Loucy (cell line): ENCODE data around the gene NPPC.

Experiments
- H2AFZ ChIP-seq: fragments of 200-600 bp; sonication (generic); 2 replicates; pipeline ENCODE4 v1.6.0; 2016; ENCODE audit warnings: antibody characterized with exemption, mild to moderate bottlenecking, low read length, moderate library complexity
- H3F3A ChIP-seq: fragments of 200-600 bp; 2 replicates; pipeline ENCODE4 v1.6.0; 2016; ENCODE audit warnings: antibody characterized with exemption, low read depth, mild to moderate bottlenecking
- H3K27me3 ChIP-seq: fragments of 200-600 bp; sonication (generic); 2 replicates; pipeline ENCODE4 v1.6.1; 2014; ENCODE audit warnings: low read length, mild to moderate bottlenecking; ENCODE audit not compliant: insufficient read depth, poor library complexity, severe bottlenecking
- H3K36me3 ChIP-seq: fragments of 200-600 bp; sonication (generic); 2 replicates; pipeline ENCODE4 v1.6.1; 2016; ENCODE audit warnings: low read length; ENCODE audit not compliant: insufficient read depth
- H3K4me1 ChIP-seq: fragments of 200-600 bp; sonication (generic); 2 replicates; pipeline ENCODE4 v1.5.1; 2014; ENCODE audit warnings: low read length, mild to moderate bottlenecking; ENCODE audit not compliant: insufficient read depth, poor library complexity, severe bottlenecking
- H3K4me2 ChIP-seq: fragments of 200-600 bp; sonication (generic); 2 replicates; pipeline ENCODE4 v1.6.0; 2014; ENCODE audit warnings: antibody characterized with exemption, low read length, low read depth, mild to moderate bottlenecking; ENCODE audit not compliant: poor library complexity, severe bottlenecking
- H3K4me3 ChIP-seq: fragments of 200-600 bp; sonication (generic); 2 replicates; pipeline ENCODE4 v1.5.1; 2014; ENCODE audit warnings: low read length, mild to moderate bottlenecking, mixed read lengths; ENCODE audit not compliant: poor library complexity, severe bottlenecking
- H3K79me2 ChIP-seq: fragments of 200-600 bp; sonication (generic); 2 replicates; pipeline ENCODE4 v1.6.1; 2014; ENCODE audit warnings: low read length; ENCODE audit not compliant: insufficient read depth
- H3K9ac ChIP-seq: fragments of 200-600 bp; sonication (generic); 2 replicates; pipeline ENCODE4 v1.6.0; 2014; ENCODE audit warnings: mild to moderate bottlenecking, low read depth, low read length, moderate library complexity; ENCODE audit not compliant: poor library complexity, severe bottlenecking
- H3K9me2 ChIP-seq: fragments of 200-600 bp; sonication (generic); replicated peaks from 2 replicates; pipeline ENCODE4 v1.6.1; 2016; ENCODE audit warnings: low read depth, low read length, mixed read lengths
- H3K9me3 ChIP-seq: fragments of 200-600 bp; sonication (generic); 2 replicates; pipeline ENCODE4 v1.6.1; 2014; ENCODE audit warnings: mild to moderate bottlenecking, antibody characterized with exemption, low read length, low read depth; ENCODE audit not compliant: insufficient read depth
- H4K20me1 ChIP-seq: fragments of 200-600 bp; sonication (generic); 2 replicates; pipeline ENCODE4 v1.6.0; 2014; ENCODE audit warnings: antibody characterized with exemption, low read length, mild to moderate bottlenecking; ENCODE audit not compliant: insufficient read depth, poor library complexity, severe bottlenecking
- CTCF ChIP-seq: fragments of 200-600 bp; sonication (generic); conservative IDR thresholded peaks from 2 replicates; pipeline ENCODE4 v1.5.1; 2014; ENCODE audit warnings: mild to moderate bottlenecking, antibody characterized with exemption, low read length
- EZH2phosphoT487 ChIP-seq: fragments of 200-600 bp; IDR thresholded peaks from 2 replicates; pipeline ENCODE4 v1.6.1; 2018; ENCODE audit warnings: antibody characterized with exemption, mild to moderate bottlenecking, moderate library complexity, borderline replicate concordance

The NPPC gene

DNA sequence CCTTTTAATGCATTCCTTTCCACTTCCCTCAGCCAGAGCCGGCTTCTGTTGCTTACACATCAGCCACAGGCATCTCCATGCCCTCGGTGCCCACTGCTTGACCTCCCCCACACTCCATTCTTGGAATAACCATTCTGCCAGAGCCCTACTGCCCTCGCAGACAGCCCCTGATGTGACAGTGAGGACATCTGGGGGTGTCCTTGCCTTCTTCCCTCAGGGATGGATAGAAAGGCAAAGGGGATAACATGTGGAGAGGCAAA is 6.4 kb upstream of the NPPC start:
- H3K4me3 ChIP-seq, result no peak overlapping the region
- no peak overlapping the region for H2AFZ ChIP-seq
- no peaks in the 10 kb centered on the region for H4K20me1 ChIP-seq
- H3K36me3 ChIP-seq, result no peaks in the 10 kb centered on the region
- H3K9me3 ChIP-seq, result no peaks in the 10 kb centered on the region
- H3K4me2 ChIP-seq, result no peak overlapping the region
- H3F3A ChIP-seq, result no peaks in the 10 kb centered on the region
- no peaks in the 10 kb centered on the region for H3K79me2 ChIP-seq
- no peak for TF ChIP-seq CTCF
- no peak for TF ChIP-seq EZH2phosphoT487
- no peaks in the 10 kb centered on the region for H3K9me2 ChIP-seq
- H3K9ac ChIP-seq, result no peak overlapping the region
- peaks cover 8% of the 10 kb centered on the region for H3K4me1 ChIP-seq
- no peaks in the 10 kb centered on the region for H3K27me3 ChIP-seq

- TF ChIP-seq EZH2phosphoT487, result no peak
- no peak for TF ChIP-seq CTCF
- Histone ChIP-seq H3K36me3 (no peaks in the 10 kb centered on the region), H3F3A (no peaks in the 10 kb centered on the region), H3K4me1 (peaks cover 11% of the 10 kb centered on the region), H4K20me1 (no peaks in the 10 kb centered on the region), H3K79me2 (no peaks in the 10 kb centered on the region), H3K9me2 (no peaks in the 10 kb centered on the region), H2AFZ (no peak overlapping the region), H3K9ac (no peak overlapping the region), H3K27me3 (peaks cover 9% of the 10 kb centered on the region), H3K9me3 (no peaks in the 10 kb centered on the region), H3K4me2 (no peak overlapping the region), H3K4me3 (no peak overlapping the region)
These were observed 5.3 kb upstream of the NPPC start for GRCh38 chr2:231931481-231931915.

DNA sequence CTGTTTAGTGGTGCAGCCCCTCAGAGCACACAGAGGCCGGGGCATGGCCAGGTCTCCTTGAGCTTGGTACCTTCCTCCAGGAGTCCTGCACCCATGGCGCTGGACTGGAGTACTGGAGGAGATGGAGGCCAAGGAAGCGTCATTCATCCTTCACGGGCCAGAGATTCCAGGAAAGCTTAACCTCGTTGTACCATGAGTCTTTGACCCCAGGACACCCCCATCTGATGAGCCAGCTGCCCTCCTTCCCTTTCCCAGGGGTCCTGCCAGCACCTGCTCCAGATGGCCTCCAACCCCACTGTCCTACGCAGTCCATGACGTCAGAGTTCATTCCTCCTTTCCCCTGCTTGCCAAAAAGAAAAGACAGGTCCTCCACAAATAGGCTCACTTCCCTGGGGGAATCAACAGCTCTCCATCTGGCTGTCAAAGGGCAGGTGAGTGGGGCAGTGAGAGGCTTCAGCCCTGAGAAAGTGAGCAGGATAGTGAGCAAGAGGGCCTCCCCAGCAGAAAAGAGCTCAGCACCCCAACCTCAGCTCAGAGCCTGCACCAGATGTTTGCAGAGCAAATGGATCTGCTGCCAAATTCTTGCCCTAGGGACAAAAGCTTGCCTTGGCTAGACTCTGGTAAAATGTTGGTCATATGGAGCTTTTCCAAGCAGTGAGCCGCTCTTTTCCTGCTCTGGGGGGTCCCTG is 4.5 kb upstream of the NPPC start:
- H3K27me3 ChIP-seq, result peaks cover 11% of the 10 kb centered on the region
- H3K9me3 ChIP-seq, result no peaks in the 10 kb centered on the region
- no peaks in the 10 kb centered on the region for H3K36me3 ChIP-seq
- TF ChIP-seq CTCF (no peak), EZH2phosphoT487 (no peak)
- H3F3A ChIP-seq, result no peaks in the 10 kb centered on the region
- H3K4me1 ChIP-seq, result peaks cover 13% of the 10 kb centered on the region
- no peaks in the 10 kb centered on the region for H3K9me2 ChIP-seq
- H3K4me2 ChIP-seq, result no peak overlapping the region
- H3K9ac ChIP-seq, result no peak overlapping the region
- H3K4me3 ChIP-seq, result no peak overlapping the region
- H2AFZ ChIP-seq, result no peak overlapping the region
- H4K20me1 ChIP-seq, result no peaks in the 10 kb centered on the region
- no peaks in the 10 kb centered on the region for H3K79me2 ChIP-seq
